Cortex of kidney (tissue), 1 donor: Measurements from ENCODE around the gene PRKAR2B.
"Not testable (repeated sequence)": the region's sequence is repeated elsewhere in the genome, so short reads cannot be mapped to it uniquely, and the experiment has no call there.

Experiments used
- DNase-seq: peaks from one replicate; lab custom pipeline; 2025; lab: John Stamatoyannopoulos, UW

The PRKAR2B gene

GRCh38 chr7:107048783-107049418, 4.4 kb downstream of the PRKAR2B start:
- DNase-seq, result no peak

- DNase-seq, result no peak
Measured at GRCh38 chr7:107049480-107049879, 5.0 kb downstream of the PRKAR2B start.

- DNase-seq, result no peak
Measured at GRCh38 chr7:107049971-107050532, 5.5 kb downstream of the PRKAR2B start.

- no peak for DNase-seq
Measured at GRCh38 chr7:107051376-107051775, 6.9 kb downstream of the PRKAR2B start.

- not testable (repeated sequence) for DNase-seq
Measured at GRCh38 chr7:107054965-107055364, 10.5 kb downstream of the PRKAR2B start.

- DNase-seq, result not testable (repeated sequence)
Measured at GRCh38 chr7:107056058-107056457, 11.6 kb downstream of the PRKAR2B start.

- DNase-seq, result no peak
Measured at GRCh38 chr7:107056728-107057473, 12.4 kb downstream of the PRKAR2B start.

GRCh38 chr7:107057474-107057833, 12.9 kb downstream of the PRKAR2B start:
- DNase-seq, result no peak

GRCh38 chr7:107059468-107059867, 15.0 kb downstream of the PRKAR2B start:
- no peak for DNase-seq

- no peak for DNase-seq
Measured at GRCh38 chr7:107063245-107064120, 19.0 kb downstream of the PRKAR2B start.

GRCh38 chr7:107064255-107064654, 19.8 kb downstream of the PRKAR2B start:
- no peak for DNase-seq

GRCh38 chr7:107065929-107066247, 21.4 kb downstream of the PRKAR2B start:
- no peak for DNase-seq

- DNase-seq, result no peak
Measured at GRCh38 chr7:107068156-107068555, 23.7 kb downstream of the PRKAR2B start.

- DNase-seq, result no peak
Measured at GRCh38 chr7:107069457-107069856, 25.0 kb downstream of the PRKAR2B start.

GRCh38 chr7:107070710-107071109, 26.2 kb downstream of the PRKAR2B start:
- no peak for DNase-seq

- no peak for DNase-seq
Measured at GRCh38 chr7:107071129-107071528, 26.6 kb downstream of the PRKAR2B start.

- no peak for DNase-seq
Measured at GRCh38 chr7:107072133-107072532, 27.6 kb downstream of the PRKAR2B start.

GRCh38 chr7:107075863-107076574, 31.5 kb downstream of the PRKAR2B start:
- no peak for DNase-seq

GRCh38 chr7:107076781-107077698, 32.5 kb downstream of the PRKAR2B start:
- DNase-seq, result no peak

GRCh38 chr7:107077699-107078516, 33.4 kb downstream of the PRKAR2B start:
- no peak for DNase-seq
